Measurements from ENCODE around the gene WNT3.

GRCh38 chr17:46822388-46822921 lies 4.0 kb upstream of the WNT3 start:
- TF ChIP-seq EZH2 (IDR thresholded peaks at IDR 0.05; ENCODE audit: insufficient read depth, poor library complexity, severe bottlenecking), result no peak
- TF ChIP-seq EZH2phosphoT487 (IDR thresholded peaks at IDR 0.05; ENCODE audit: insufficient read depth, low read depth), result no peak
